GM19043 (cell line): Measurements from ENCODE around the gene TPCN2.
"Not testable (repeated sequence)": the region's sequence is repeated elsewhere in the genome, so short reads cannot be mapped to it uniquely, and the experiment has no call there.

ENCODE experiments used
- ATAC-seq: cut with Tn5 transposase; IDR thresholded peaks from one replicate; pipeline ENCODE4 v1.9.1; 2021; ENCODE audit warnings: low read depth; ENCODE audit not compliant: unreplicated experiment

Gene TPCN2

GRCh38 chr11:69141742-69142141 is 93.0 kb downstream of the TPCN2 start:
- ATAC-seq = no peak

- ATAC-seq = no peak
These were observed 94.2 kb downstream of the TPCN2 start for GRCh38 chr11:69142895-69143294.

- no peak for ATAC-seq
These were observed 95.8 kb downstream of the TPCN2 start for GRCh38 chr11:69144316-69145049.

GRCh38 chr11:69145050-69145380 is 96.3 kb downstream of the TPCN2 start:
- ATAC-seq = no peak

GRCh38 chr11:69148377-69148762 is 99.6 kb downstream of the TPCN2 start:
- ATAC-seq = no peak

- ATAC-seq = no peak
These were observed 100.1 kb downstream of the TPCN2 start for GRCh38 chr11:69148806-69149205.

- ATAC-seq = not testable (repeated sequence)
These were observed 100.8 kb downstream of the TPCN2 start for GRCh38 chr11:69149338-69150045.

- no peak for ATAC-seq
These were observed 101.4 kb downstream of the TPCN2 start for GRCh38 chr11:69150175-69150574.

GRCh38 chr11:69151836-69152235 is 103.1 kb downstream of the TPCN2 start:
- no peak for ATAC-seq

GRCh38 chr11:69152733-69153421 is 104.1 kb downstream of the TPCN2 start:
- ATAC-seq = no peak

- ATAC-seq = no peak
These were observed 104.9 kb downstream of the TPCN2 start for GRCh38 chr11:69153661-69154060.

GRCh38 chr11:69154211-69154913 is 105.6 kb downstream of the TPCN2 start:
- ATAC-seq = no peak

GRCh38 chr11:69154938-69155301 is 106.2 kb downstream of the TPCN2 start:
- no peak for ATAC-seq

GRCh38 chr11:69155302-69156234 is 106.8 kb downstream of the TPCN2 start, which contains the start of gene SMIM38:
Gene SMIM38, plus strand, starts transcription at chr11:69155935. Its CDS starts 1,912 bp downstream, at chr11:69157847.
- ATAC-seq = no peak

- no peak for ATAC-seq
These were observed 107.5 kb downstream of the TPCN2 start for GRCh38 chr11:69156235-69156639.

- no peak for ATAC-seq
These were observed 108.0 kb downstream of the TPCN2 start for GRCh38 chr11:69156673-69157155.

GRCh38 chr11:69157156-69157821 is 108.6 kb downstream of the TPCN2 start:
- no peak for ATAC-seq

- no peak for ATAC-seq
These were observed 109.1 kb downstream of the TPCN2 start for GRCh38 chr11:69157822-69158231.
